Activated naive CD8-positive, alpha-beta T cell treated with anti-CD3 and anti-CD28 coated beads, Interleukin-2, amount 50 U/mL, for 24 hours (primary cell): ENCODE results near the gene PIK3R2.

Source experiments
- ATAC-seq: fragments of 150-1000 bp; cut with Tn5 transposase; one replicate; pipeline ENCODE4 v1.10.0; 2021
- DNase-seq: peaks from one replicate; pipeline ENCODE4 v3.0.0; 2021
- H3K27ac Mint-ChIP-seq: one replicate; pipeline ENCODE4 v1.8.0; 2021; ENCODE audit warnings: mild to moderate bottlenecking, mixed read lengths
- H3K27me3 Mint-ChIP-seq: one replicate; pipeline ENCODE4 v1.8.0; 2021; ENCODE audit warnings: mixed read lengths
- H3K36me3 Mint-ChIP-seq: one replicate; pipeline ENCODE4 v1.8.0; 2021; ENCODE audit warnings: low read depth, mixed read lengths
- H3K4me1 Mint-ChIP-seq: one replicate; pipeline ENCODE4 v1.8.0; 2021; ENCODE audit warnings: mixed read lengths
- H3K4me3 Mint-ChIP-seq: one replicate; pipeline ENCODE4 v1.8.0; 2021; ENCODE audit warnings: mild to moderate bottlenecking, moderate library complexity, mixed read lengths
- H3K9me3 Mint-ChIP-seq: one replicate; pipeline ENCODE4 v1.8.0; 2021; ENCODE audit warnings: mixed read lengths

Gene PIK3R2

DNA sequence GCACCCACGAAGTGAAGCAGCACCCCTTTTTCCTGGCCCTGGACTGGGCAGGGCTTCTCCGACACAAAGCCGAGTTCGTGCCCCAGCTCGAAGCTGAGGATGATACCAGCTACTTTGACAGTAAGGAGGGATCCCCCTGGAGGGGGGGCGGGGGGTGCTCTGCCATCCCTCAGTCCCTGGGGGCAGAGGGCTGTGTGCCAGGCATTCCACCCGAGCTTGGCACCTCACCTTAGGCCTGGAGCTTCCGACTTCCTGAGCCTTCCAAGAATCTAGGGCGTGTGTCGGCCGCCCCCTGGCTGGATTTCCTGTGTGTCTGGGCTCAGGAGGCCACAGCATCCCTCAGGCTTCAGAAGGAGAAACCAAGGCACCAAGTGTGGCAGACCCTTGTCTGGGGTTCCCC lies 15.7 kb upstream of the PIK3R2 start:
- Mint-ChIP-seq H3K4me3 (no peak overlapping the region), H3K27me3 (no peaks in the 10 kb centered on the region), H3K4me1 (no peaks in the 10 kb centered on the region), H3K36me3 (peaks cover 32% of the 10 kb centered on the region), H3K9me3 (no peaks in the 10 kb centered on the region), H3K27ac (no peak overlapping the region)
- ATAC-seq: no peak
- DNase-seq: no peak

DNA sequence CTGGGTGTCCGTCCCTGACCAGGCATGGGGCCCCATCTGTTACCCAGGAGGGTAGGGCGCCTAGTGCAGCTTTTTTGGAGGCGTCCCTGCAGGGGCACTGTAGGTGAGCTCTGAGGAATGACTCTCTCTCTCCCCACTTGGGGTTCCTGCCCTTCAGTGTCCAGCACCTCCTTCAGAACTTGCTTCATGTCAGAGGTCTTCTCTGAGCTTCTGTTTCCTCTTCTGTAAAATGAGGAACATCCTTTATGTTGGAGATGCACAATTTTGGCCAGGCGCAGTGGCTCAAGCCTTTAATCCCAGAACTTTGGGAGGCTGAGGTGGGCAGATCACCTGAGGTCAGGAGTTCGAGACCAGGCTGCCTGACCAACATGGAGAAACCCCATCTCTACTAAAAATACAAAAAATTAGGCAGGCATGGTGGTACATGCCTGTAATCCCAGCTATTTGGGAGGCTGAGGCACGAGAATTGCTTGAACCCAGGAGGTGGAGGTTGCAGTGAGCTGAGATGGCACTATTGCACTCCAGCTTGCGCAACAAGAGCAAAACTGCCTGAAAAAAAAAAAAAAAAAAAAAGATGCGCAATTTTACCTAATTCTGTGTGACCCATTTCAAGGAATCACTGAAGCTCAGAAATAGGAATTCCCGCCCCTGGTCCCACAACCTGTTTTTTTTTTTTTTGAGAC lies 15.2 kb upstream of the PIK3R2 start:
- Mint-ChIP-seq H3K4me3 (no peak overlapping the region), H3K4me1 (no peaks in the 10 kb centered on the region), H3K9me3 (no peaks in the 10 kb centered on the region), H3K36me3 (peaks cover 31% of the 10 kb centered on the region), H3K27ac (no peak overlapping the region), H3K27me3 (no peaks in the 10 kb centered on the region)
- ATAC-seq: no peak
- DNase-seq: no peak

DNA sequence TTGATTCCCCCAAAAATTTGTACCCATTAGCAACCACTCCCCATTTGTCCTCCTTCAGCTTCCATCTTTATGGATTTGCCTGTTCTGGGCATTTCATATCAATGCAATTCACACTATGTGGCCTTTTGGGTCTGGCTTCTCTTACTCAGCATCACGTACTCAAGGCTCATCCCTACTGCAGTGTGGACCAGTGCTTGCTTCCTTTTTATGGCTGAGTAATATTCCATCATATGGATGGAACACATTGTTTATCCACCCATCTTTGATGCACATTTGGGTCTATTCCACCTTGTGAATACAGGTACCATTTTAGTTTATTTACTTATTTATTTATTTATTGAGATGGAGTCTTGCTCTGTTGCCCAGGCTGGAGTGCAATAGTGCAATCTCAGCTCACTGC lies 12.5 kb upstream of the PIK3R2 start:
- no peaks in the 10 kb centered on the region for H3K27me3 Mint-ChIP-seq
- peaks cover 23% of the 10 kb centered on the region for H3K36me3 Mint-ChIP-seq
- no peak overlapping the region for H3K27ac Mint-ChIP-seq
- no peak for DNase-seq
- no peak overlapping the region for H3K4me3 Mint-ChIP-seq
- ATAC-seq: no peak
- H3K9me3 Mint-ChIP-seq: no peaks in the 10 kb centered on the region
- no peaks in the 10 kb centered on the region for H3K4me1 Mint-ChIP-seq

- Mint-ChIP-seq H3K36me3 (peaks cover 18% of the 10 kb centered on the region), H3K4me3 (no peak overlapping the region), H3K27ac (no peak overlapping the region), H3K9me3 (no peaks in the 10 kb centered on the region), H3K4me1 (no peaks in the 10 kb centered on the region), H3K27me3 (no peaks in the 10 kb centered on the region)
- ATAC-seq: no peak
- DNase-seq: no peak
Measured at GRCh38 chr19:18141031-18141430, 11.9 kb upstream of the PIK3R2 start.

DNA sequence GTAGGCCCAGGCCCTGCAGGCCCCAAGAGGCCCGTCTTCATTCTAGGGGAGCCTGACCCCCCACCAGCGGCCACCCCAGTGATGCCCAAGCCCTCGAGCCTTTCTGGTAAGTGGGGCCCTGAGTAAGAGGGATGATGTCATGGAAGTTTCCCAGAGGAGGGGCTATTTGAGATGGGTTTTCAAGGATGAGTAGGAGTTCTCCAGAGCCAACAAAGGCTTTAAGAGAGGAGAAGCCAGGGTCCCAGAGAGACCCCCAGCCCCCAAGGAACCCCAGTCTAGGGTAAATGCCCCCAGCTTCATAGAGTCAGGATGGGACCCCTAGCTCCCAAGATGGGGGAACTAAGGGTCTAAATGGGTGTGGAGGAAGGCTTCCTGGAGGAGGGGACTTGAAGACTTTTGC lies 9.1 kb upstream of the PIK3R2 start:
- DNase-seq: no peak
- H3K9me3 Mint-ChIP-seq: no peaks in the 10 kb centered on the region
- no peak for ATAC-seq
- no peaks in the 10 kb centered on the region for H3K27me3 Mint-ChIP-seq
- no peaks in the 10 kb centered on the region for H3K4me1 Mint-ChIP-seq
- H3K36me3 Mint-ChIP-seq: peaks cover 25% of the 10 kb centered on the region
- H3K4me3 Mint-ChIP-seq: no peak overlapping the region
- no peak overlapping the region for H3K27ac Mint-ChIP-seq

DNA sequence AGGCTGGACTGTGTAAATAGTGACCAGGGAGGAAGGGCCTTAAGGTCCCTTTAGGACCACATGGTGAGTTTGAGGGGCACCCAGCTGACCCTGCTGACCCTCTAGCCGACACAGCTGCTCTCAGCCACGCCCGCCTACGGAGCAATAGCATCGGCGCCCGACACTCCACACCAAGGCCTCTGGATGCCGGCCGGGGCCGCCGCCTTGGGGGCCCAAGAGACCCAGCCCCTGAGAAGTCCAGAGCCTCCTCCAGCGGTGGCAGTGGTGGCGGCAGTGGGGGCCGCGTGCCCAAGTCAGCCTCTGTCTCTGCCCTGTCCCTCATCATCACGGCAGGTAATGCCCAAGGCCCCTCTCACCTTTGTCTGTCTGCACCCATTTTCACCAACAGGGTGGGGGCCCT lies 8.6 kb upstream of the PIK3R2 start:
- Mint-ChIP-seq H3K27ac (no peak overlapping the region), H3K4me3 (no peak overlapping the region), H3K36me3 (peaks cover 23% of the 10 kb centered on the region), H3K4me1 (no peaks in the 10 kb centered on the region), H3K9me3 (no peaks in the 10 kb centered on the region), H3K27me3 (no peaks in the 10 kb centered on the region)
- DNase-seq (no peak), ATAC-seq (no peak)

DNA sequence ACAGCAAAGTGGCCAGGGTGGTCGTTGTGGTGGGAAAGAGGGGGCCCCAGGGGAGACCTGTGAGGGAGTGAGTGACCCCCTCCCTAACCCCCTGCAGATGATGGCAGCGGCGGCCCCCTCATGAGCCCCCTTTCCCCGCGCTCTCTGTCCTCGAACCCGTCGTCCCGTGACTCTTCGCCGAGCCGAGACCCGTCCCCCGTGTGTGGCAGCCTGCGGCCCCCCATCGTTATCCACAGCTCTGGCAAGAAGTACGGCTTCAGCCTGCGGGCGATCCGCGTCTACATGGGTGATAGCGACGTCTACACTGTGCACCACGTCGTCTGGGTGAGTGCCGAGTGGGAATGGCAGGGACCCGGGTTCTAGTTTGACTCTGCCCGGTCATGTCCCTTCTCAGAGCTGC lies 8.1 kb upstream of the PIK3R2 start:
- no peaks in the 10 kb centered on the region for H3K9me3 Mint-ChIP-seq
- no peaks in the 10 kb centered on the region for H3K4me1 Mint-ChIP-seq
- no peak for ATAC-seq
- peaks cover 23% of the 10 kb centered on the region for H3K36me3 Mint-ChIP-seq
- H3K27me3 Mint-ChIP-seq: no peaks in the 10 kb centered on the region
- no peak overlapping the region for H3K4me3 Mint-ChIP-seq
- H3K27ac Mint-ChIP-seq: no peak overlapping the region
- DNase-seq: no peak

DNA sequence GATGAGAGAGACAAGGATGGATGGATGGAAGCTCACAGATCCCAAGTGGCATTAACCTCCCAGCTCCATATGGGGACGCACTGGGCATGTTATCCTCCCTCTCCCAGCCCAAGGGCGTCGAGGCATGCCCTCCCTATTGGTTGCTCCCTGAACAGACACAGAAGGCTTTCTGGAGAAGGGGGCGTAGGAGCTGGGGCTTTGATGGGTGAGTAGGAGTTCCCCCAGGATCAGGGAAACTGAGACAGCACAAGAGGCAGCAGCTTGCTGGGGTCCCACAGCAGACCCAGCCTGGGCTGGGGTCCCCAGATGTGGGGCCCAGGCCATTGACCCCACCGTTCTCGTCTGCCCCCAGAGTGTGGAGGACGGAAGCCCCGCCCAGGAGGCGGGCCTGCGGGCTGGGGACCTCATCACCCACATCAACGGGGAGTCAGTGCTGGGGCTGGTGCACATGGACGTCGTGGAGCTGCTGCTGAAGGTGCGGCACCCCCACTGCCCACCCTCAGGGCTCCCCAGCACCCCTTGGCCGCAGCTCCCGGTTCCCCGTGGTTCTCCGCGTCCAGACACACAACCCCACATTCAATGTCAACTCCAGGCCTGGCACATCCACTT lies 7.5 kb upstream of the PIK3R2 start:
- ATAC-seq (no peak), DNase-seq (no peak)
- Mint-ChIP-seq H3K36me3 (peaks cover 20% of the 10 kb centered on the region), H3K9me3 (no peaks in the 10 kb centered on the region), H3K4me3 (no peak overlapping the region), H3K27me3 (no peaks in the 10 kb centered on the region), H3K27ac (no peak overlapping the region), H3K4me1 (no peaks in the 10 kb centered on the region)

DNA sequence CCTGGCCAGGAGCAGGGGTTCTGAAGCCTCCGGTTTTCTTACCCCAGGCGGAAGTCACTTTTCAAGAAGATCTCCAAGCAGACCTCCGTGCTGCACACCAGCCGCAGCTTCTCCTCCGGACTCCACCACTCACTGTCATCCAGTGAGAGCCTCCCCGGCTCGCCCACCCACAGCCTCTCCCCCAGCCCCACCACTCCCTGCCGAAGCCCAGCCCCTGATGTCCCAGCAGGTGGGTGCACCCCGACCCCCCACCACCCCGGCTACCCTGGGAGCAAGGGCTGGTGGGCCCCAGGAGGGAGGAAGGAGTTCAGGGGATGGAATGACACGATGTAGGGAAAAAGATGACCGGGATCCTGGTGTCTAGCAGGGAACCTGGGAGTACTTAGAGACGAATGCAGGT lies 5.6 kb upstream of the PIK3R2 start:
- Mint-ChIP-seq H3K27ac (no peak overlapping the region), H3K27me3 (no peaks in the 10 kb centered on the region), H3K36me3 (peaks cover 13% of the 10 kb centered on the region), H3K9me3 (no peaks in the 10 kb centered on the region), H3K4me3 (no peak overlapping the region), H3K4me1 (peaks cover 14% of the 10 kb centered on the region)
- ATAC-seq (no peak), DNase-seq (no peak)

GRCh38 chr19:18149596-18149975 lies 3.4 kb upstream of the PIK3R2 start:
- Mint-ChIP-seq H3K27me3 (no peaks in the 10 kb centered on the region), H3K4me3 (no peak overlapping the region), H3K36me3 (peaks cover 13% of the 10 kb centered on the region), H3K27ac (no peak overlapping the region), H3K4me1 (peaks cover 27% of the 10 kb centered on the region), H3K9me3 (no peaks in the 10 kb centered on the region)
- ATAC-seq (no peak), DNase-seq (no peak)

DNA sequence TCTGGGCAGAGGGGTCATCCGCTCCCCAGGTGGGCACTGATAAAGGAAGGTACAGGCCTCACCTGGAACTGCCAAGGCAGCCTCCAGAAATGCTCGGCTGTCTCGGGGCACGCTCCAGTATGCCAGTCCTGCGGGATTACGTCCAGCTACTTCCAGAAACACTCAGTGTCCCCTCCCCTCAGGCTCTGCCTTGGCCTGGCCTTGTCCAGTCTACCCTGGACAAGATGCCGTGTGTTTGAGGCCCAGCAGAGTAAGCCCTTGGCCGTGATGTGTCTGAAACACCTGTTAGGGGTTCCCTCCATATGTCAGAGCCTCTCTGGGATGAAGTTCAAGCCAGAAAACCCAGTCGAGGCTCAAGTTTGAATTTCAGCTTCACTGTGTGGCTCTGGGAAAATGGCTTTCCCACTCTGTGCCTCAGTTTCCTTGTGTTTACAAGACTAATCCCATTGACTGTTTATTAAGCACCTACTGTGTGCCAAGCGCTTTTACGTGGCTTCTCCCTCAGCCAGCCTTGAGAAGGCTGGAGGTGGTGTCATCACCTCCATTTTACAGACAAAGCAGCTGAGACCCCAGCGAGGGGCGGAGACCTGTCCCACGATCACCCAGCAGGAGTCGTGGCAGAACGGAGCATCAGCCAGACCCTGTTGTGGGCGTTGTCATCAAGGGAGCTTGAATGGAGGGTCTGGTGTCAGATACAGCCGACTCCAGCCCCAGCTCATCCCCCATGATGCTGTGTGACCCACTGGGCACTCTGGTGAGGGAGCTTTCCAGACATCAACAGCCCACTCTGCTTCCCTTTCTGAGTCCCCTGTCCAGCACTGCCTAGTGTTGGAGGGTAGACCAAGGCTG lies 2.0 kb upstream of the PIK3R2 start:
- peak overlapping the region; percentile 99 for H3K27ac Mint-ChIP-seq

DNA sequence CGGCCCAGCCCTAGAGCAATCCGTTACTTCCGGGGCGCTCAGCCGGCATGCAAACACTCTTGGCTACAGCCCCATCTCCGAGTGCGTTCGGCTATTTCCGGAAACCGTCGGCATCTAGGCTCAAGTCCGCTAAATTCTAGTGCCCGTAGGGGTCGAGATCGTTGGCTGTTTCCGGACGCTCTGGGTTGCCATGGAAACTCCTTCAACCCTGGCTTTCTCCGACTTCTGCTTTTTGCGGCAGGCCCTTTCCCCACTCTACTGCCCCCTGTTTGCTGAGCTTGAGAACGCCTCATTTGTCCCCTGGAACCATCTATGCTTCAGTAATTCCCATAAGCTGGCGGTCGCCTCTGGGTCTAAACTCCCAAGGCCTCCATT lies 534 bp upstream of the PIK3R2 start:
- ATAC-seq: peak; percentile 80
- Mint-ChIP-seq H3K36me3 (peaks cover 7% of the 10 kb centered on the region), H3K4me1 (peaks cover 28% of the 10 kb centered on the region), H3K27ac (peak overlapping the region; percentile 99), H3K4me3 (peak overlapping the region; percentile 79), H3K27me3 (no peaks in the 10 kb centered on the region), H3K9me3 (no peaks in the 10 kb centered on the region)
- peak; percentile 99 for DNase-seq

More for the DNA sequence above, 2.0 kb upstream of the PIK3R2 start:
- peaks cover 28% of the 10 kb centered on the region for H3K4me1 Mint-ChIP-seq
- ATAC-seq: no peak
- peaks cover 11% of the 10 kb centered on the region for H3K36me3 Mint-ChIP-seq
- H3K27me3 Mint-ChIP-seq: no peaks in the 10 kb centered on the region
- no peak for DNase-seq
- no peaks in the 10 kb centered on the region for H3K9me3 Mint-ChIP-seq
- H3K4me3 Mint-ChIP-seq: peak overlapping the region; percentile 79

- Mint-ChIP-seq H3K36me3 (peaks cover 2% of the 10 kb centered on the region), H3K27me3 (no peaks in the 10 kb centered on the region), H3K4me1 (peaks cover 28% of the 10 kb centered on the region), H3K9me3 (no peaks in the 10 kb centered on the region), H3K27ac (peak overlapping the region; percentile 64), H3K4me3 (peak overlapping the region; percentile 83)
- DNase-seq (peak; percentile 31), ATAC-seq (no peak)
Measured at GRCh38 chr19:18153556-18154134, 682 bp downstream of the PIK3R2 start.

- peaks cover 31% of the 10 kb centered on the region for H3K4me1 Mint-ChIP-seq
- ATAC-seq (no peak), DNase-seq (no peak)
- no peaks in the 10 kb centered on the region for H3K27me3 Mint-ChIP-seq
- peaks cover 3% of the 10 kb centered on the region for H3K36me3 Mint-ChIP-seq
- H3K27ac Mint-ChIP-seq: no peak overlapping the region
- no peak overlapping the region for H3K4me3 Mint-ChIP-seq
- no peaks in the 10 kb centered on the region for H3K9me3 Mint-ChIP-seq
Measured at GRCh38 chr19:18155095-18156087, 2.4 kb downstream of the PIK3R2 start.
